PC-9 (cell line): ENCODE results near the gene HMHB1.

ENCODE experiments used
- EZH2 ChIP-seq: fragments of 200-600 bp; sonication (generic); IDR thresholded peaks from 2 replicates; pipeline ENCODE4 v1.8.0; 2017; ENCODE audit warnings: antibody characterized with exemption, low read depth
- TF ChIP-seq, protein P1 (sequence below): fragments of 200-600 bp; sonication (generic); conservative IDR thresholded peaks from 2 replicates; pipeline ENCODE4 v1.6.1; 2017; ENCODE audit warnings: mixed run types, antibody characterized with exemption, mild to moderate bottlenecking, moderate library complexity

DNA sequence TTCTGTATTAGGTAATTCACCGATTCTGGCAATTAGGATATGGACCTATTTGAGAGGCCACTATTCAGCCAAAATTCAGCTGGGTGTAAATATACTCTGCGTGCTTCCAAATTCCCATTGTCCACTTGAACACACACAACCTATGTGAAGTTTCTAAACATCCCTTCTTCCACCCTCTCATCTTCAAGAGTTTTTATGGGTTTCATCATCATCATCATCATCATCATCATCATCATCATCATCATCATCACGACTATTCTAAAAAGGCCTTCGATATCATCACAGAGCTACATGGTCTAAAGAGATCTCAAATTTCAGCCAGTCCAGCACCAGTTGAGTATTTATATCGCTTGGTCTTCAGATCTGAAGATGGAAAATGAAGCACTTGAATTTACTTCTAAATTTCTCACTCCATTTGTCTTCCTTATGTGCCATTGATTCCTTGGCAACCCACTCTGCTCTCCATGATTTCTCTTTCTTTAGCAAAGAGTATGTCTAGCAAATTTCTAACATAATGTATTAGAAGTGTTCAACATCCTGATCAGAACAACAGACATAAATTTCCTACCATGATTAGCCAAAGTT, 49.2 kb upstream of the HMHB1 start:
- TF ChIP-seq, protein P1, sequence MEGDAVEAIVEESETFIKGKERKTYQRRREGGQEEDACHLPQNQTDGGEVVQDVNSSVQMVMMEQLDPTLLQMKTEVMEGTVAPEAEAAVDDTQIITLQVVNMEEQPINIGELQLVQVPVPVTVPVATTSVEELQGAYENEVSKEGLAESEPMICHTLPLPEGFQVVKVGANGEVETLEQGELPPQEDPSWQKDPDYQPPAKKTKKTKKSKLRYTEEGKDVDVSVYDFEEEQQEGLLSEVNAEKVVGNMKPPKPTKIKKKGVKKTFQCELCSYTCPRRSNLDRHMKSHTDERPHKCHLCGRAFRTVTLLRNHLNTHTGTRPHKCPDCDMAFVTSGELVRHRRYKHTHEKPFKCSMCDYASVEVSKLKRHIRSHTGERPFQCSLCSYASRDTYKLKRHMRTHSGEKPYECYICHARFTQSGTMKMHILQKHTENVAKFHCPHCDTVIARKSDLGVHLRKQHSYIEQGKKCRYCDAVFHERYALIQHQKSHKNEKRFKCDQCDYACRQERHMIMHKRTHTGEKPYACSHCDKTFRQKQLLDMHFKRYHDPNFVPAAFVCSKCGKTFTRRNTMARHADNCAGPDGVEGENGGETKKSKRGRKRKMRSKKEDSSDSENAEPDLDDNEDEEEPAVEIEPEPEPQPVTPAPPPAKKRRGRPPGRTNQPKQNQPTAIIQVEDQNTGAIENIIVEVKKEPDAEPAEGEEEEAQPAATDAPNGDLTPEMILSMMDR, result no peak
- no peak for TF ChIP-seq EZH2
